ENCODE measurements around the gene COL4A6.

The COL4A6 gene

DNA sequence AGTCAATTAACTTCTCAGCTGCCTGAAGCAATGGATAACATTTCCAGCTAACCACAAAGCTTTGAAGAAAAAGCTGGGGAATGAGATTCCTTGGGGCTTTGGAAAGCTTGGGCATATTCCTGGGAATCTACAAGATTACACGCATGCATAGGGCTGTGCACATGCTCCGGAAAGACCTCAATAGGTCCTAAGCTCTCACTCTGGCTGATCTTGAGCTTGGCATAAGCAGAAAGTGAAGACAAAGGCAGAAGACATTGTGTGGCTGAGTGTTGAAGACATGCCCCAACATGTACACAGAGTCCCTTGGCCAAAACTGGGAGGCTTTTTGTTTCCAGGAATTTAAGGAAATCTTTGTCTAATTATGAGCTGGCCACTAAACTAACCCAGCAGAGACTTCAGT is 315.5 kb downstream of the COL4A6 start:
- TF ChIP-seq, protein P1, sequence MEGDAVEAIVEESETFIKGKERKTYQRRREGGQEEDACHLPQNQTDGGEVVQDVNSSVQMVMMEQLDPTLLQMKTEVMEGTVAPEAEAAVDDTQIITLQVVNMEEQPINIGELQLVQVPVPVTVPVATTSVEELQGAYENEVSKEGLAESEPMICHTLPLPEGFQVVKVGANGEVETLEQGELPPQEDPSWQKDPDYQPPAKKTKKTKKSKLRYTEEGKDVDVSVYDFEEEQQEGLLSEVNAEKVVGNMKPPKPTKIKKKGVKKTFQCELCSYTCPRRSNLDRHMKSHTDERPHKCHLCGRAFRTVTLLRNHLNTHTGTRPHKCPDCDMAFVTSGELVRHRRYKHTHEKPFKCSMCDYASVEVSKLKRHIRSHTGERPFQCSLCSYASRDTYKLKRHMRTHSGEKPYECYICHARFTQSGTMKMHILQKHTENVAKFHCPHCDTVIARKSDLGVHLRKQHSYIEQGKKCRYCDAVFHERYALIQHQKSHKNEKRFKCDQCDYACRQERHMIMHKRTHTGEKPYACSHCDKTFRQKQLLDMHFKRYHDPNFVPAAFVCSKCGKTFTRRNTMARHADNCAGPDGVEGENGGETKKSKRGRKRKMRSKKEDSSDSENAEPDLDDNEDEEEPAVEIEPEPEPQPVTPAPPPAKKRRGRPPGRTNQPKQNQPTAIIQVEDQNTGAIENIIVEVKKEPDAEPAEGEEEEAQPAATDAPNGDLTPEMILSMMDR (IDR thresholded peaks at IDR 0.05; ENCODE audit: extremely low read depth, insufficient read depth, missing control alignments), result no peak
- no peak for DNase-seq (ENCODE audit: low spot score)
- in situ Hi-C loops (cut with MboI; ENCODE audit: low pct_unique_long_range_greater_than_20kb, low sequenced_read_pairs, unreplicated experiment), result no loop called here

DNA sequence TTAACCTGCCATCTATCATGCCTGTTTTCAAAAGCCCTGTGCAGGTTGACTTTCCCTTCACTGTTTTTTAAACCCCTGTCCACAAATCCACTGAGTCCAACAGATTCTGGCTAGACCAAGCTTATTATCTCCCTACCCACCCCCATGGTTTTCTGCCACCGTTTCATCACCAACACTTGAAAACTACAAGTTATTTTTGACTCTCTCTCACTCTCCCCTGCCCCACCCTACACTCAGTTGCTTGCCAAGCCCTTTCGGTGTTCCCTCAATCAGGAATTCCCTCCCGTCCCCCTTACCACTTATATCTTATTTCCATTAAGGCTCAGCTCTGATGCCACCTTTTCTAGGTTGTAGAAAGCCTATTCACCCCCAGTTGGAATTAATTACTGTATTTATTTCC is 316.9 kb downstream of the COL4A6 start:
- in situ Hi-C loops (cut with MboI; ENCODE audit: low pct_unique_long_range_greater_than_20kb, low sequenced_read_pairs, unreplicated experiment), result no loop called here
- TF ChIP-seq, protein P1 (IDR thresholded peaks at IDR 0.05; ENCODE audit: extremely low read depth, insufficient read depth, missing control alignments), result no peak
- DNase-seq (ENCODE audit: low spot score), result no peak

DNA sequence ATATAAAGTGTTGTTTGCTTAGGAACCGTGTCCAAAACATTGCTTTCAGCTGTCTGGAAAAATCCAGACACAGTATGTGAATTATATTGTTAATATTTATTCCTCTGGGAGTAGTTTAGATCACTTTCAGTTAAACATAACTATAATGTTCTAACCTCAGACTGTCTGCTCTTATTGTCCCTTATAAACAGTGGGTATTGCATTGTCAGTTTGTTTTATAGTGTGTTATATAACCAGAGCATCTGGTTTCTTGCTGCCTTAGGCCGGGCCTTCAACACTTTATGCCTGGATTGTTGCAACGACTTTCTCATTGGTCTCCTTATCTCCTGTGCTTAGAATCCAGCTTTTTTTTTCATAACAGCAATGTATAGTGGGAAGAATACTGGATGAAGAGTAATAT is 320.2 kb downstream of the COL4A6 start:
- in situ Hi-C loops (cut with MboI; ENCODE audit: low pct_unique_long_range_greater_than_20kb, low sequenced_read_pairs, unreplicated experiment), result no loop called here
- TF ChIP-seq, protein P1 (IDR thresholded peaks at IDR 0.05; ENCODE audit: extremely low read depth, insufficient read depth, missing control alignments), result no peak
- no peak for DNase-seq (ENCODE audit: low spot score)

DNA sequence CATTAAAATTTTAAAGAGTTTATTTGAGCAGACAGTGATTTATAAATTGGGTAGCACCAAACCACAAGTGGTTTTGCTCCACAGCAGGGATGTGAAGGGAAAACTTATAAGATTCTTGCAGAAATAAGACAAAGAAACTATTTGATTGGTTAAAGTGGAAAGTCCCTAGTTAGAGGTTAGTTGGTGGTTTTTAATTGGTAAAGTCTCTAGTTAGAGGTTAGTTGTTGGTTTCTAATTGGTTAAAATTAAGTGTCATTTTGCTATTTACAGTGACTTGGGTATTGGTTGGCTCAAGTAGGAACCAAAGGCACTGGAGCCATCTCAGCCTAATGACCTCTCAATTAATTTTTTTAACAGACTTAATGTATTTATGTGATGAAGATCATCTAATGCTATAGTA is 323.7 kb downstream of the COL4A6 start:
- in situ Hi-C loops (cut with MboI; ENCODE audit: low pct_unique_long_range_greater_than_20kb, low sequenced_read_pairs, unreplicated experiment), result no loop called here
- TF ChIP-seq, protein P1 (IDR thresholded peaks at IDR 0.05; ENCODE audit: extremely low read depth, insufficient read depth, missing control alignments), result no peak
- DNase-seq (ENCODE audit: low spot score), result no peak

Measured in GM13977 (cell line).